Endodermal cell (in vitro differentiated cells): Measurements from ENCODE around the gene SIM1. TPM values are rescaled to one million over a fixed set of nuclear protein-coding genes. Genes with fewer than 3 reads are reported as not detected.

ENCODE experiments used
- DNase-seq: peaks from one replicate; pipeline ENCODE4 v3.0.0-alpha.2; 2017
- H3K27ac ChIP-seq: 2 replicates; pipeline ENCODE4 v1.5.1; 2013; ENCODE audit warnings: mild to moderate bottlenecking, low read depth, low read length, moderate library complexity
- H3K27me3 ChIP-seq: 2 replicates; pipeline ENCODE4 v1.6.1; 2013; ENCODE audit warnings: mild to moderate bottlenecking, low read length, moderate library complexity; ENCODE audit not compliant: insufficient read depth, control insufficient read depth, poor library complexity, severe bottlenecking
- H3K36me3 ChIP-seq: 2 replicates; pipeline ENCODE4 v1.7.0; 2013; ENCODE audit warnings: mild to moderate bottlenecking, low read length, moderate library complexity; ENCODE audit not compliant: control insufficient read depth, insufficient read depth
- H3K4me1 ChIP-seq: one replicate; pipeline ENCODE4 v1.7.0; 2013; ENCODE audit warnings: low read length; ENCODE audit not compliant: control insufficient read depth, insufficient read depth
- H3K4me3 ChIP-seq: 2 replicates; pipeline ENCODE4 v1.5.1; 2013; ENCODE audit warnings: mild to moderate bottlenecking, low read length, moderate library complexity
- H3K9ac ChIP-seq: 2 replicates; pipeline ENCODE4 v1.6.1; 2013; ENCODE audit warnings: mild to moderate bottlenecking, low read length, moderate library complexity; ENCODE audit not compliant: poor library complexity, severe bottlenecking; ENCODE audit errors: extremely low read depth
- H3K9me3 ChIP-seq: 2 replicates; pipeline ENCODE4 v1.6.1; 2013; ENCODE audit warnings: mild to moderate bottlenecking, low read length, moderate library complexity; ENCODE audit not compliant: control insufficient read depth
- H3K27ac Mint-ChIP-seq: 2 replicates; pipeline ENCODE4 v1.8.0; 2020; ENCODE audit warnings: mixed read lengths
- H3K27me3 Mint-ChIP-seq: 2 replicates; pipeline ENCODE4 v1.8.0; 2021; ENCODE audit warnings: mild to moderate bottlenecking, mixed read lengths; ENCODE audit not compliant: insufficient read depth
- H3K36me3 Mint-ChIP-seq: 2 replicates; pipeline ENCODE4 v1.8.0; 2020; ENCODE audit warnings: low read depth, mixed read lengths
- H3K4me1 Mint-ChIP-seq: 2 replicates; pipeline ENCODE4 v1.8.0; 2020; ENCODE audit warnings: mixed read lengths
- H3K4me3 Mint-ChIP-seq: 2 replicates; pipeline ENCODE4 v1.8.0; 2020; ENCODE audit warnings: mild to moderate bottlenecking, moderate library complexity, mixed read lengths
- H3K9me3 Mint-ChIP-seq: 2 replicates; pipeline ENCODE4 v1.8.0; 2020; ENCODE audit warnings: mild to moderate bottlenecking, mixed read lengths
- WGBS, 2 experiments: methylation state at CpG; one replicate each; pipeline versions ENCODE4 v1.1.5 to v1.1.7; 2013; ENCODE audit warnings: missing lambda C conversion rate in 2 of 2, mixed read lengths in 1 of 2; ENCODE audit not compliant: insufficient coverage in 1 of 2, insufficient read length in 1 of 2; 5-methylcytosine and 5-hydroxymethylcytosine counted together
- total RNA-seq, 2 donors: library from RNA; stranded (reverse); fragmentation: NEBNext Ultra II Directional in 1 of 2; extraction: Animal tissue kit (Norgen Biotek cat#: 25700) in 1 of 2; gene quantifications; 2 replicates in 1 of 2; 3 replicates in 1 of 2; pipeline ENCODE4 v1.2.1, GENCODE V29; 2021
- TF ChIP-seq, protein P1 (sequence below): fragments of 200-600 bp; sonication (generic); conservative IDR thresholded peaks from 2 replicates; pipeline ENCODE4 v1.5.0; 2021; ENCODE audit warnings: antibody characterized with exemption, mild to moderate bottlenecking

The SIM1 gene
- total RNA-seq, 2 donors from 2014 or later: 0.07 to 0.31 TPM

DNA sequence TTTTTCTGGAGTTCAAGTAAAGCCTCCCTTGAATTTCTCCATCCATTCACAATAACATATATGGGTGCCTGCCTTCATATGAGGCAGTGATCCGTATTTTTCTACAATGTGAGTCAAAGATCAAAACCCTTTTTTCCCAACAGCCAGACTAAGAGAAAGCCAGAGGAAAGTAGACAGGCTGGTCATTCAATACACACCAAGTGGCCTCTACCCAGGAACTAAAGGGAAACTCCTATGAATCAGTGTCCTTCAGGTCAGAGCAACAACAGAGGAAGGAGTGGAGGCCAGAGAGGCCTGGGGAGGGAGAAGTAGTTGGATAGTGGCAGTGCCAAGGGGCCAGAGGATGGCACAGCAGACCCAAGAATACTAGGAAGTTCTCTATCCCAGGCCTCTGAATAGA, 23.8 kb downstream of the SIM1 start:
- Histone ChIP-seq H3K27me3 (peaks cover 52% of the 10 kb centered on the region), H3K9ac (no peak overlapping the region), H3K27ac (no peak overlapping the region), H3K4me1 (no peaks in the 10 kb centered on the region), H3K36me3 (no peaks in the 10 kb centered on the region), H3K9me3 (no peaks in the 10 kb centered on the region), H3K4me3 (no peak overlapping the region)
- peaks cover 18% of the 10 kb centered on the region for H3K27me3 Mint-ChIP-seq
- H3K4me3 Mint-ChIP-seq: no peak overlapping the region
- no peak overlapping the region for H3K27ac Mint-ChIP-seq
- TF ChIP-seq, protein P1, sequence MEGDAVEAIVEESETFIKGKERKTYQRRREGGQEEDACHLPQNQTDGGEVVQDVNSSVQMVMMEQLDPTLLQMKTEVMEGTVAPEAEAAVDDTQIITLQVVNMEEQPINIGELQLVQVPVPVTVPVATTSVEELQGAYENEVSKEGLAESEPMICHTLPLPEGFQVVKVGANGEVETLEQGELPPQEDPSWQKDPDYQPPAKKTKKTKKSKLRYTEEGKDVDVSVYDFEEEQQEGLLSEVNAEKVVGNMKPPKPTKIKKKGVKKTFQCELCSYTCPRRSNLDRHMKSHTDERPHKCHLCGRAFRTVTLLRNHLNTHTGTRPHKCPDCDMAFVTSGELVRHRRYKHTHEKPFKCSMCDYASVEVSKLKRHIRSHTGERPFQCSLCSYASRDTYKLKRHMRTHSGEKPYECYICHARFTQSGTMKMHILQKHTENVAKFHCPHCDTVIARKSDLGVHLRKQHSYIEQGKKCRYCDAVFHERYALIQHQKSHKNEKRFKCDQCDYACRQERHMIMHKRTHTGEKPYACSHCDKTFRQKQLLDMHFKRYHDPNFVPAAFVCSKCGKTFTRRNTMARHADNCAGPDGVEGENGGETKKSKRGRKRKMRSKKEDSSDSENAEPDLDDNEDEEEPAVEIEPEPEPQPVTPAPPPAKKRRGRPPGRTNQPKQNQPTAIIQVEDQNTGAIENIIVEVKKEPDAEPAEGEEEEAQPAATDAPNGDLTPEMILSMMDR: no peak
- no peak for DNase-seq
- peaks cover under 1% of the 10 kb centered on the region for H3K4me1 Mint-ChIP-seq
- no peaks in the 10 kb centered on the region for H3K9me3 Mint-ChIP-seq
- H3K36me3 Mint-ChIP-seq: no peaks in the 10 kb centered on the region
- 96% methylated on average over 1 of the region's 1 CpG; no CpG with 5 or more reads in 1 of the 2 experiments for WGBS, 2 experiments

- no peak overlapping the region for H3K4me3 Mint-ChIP-seq
- Histone ChIP-seq H3K4me1 (peaks cover 6% of the 10 kb centered on the region), H3K27ac (no peak overlapping the region), H3K9me3 (no peaks in the 10 kb centered on the region), H3K4me3 (no peak overlapping the region), H3K9ac (no peak overlapping the region), H3K36me3 (no peaks in the 10 kb centered on the region), H3K27me3 (peaks cover 20% of the 10 kb centered on the region)
- WGBS, 2 experiments: 58 to 73% methylated on average over 2 to 3 of the region's 3 CpGs
- TF ChIP-seq, protein P1: no peak
- peaks cover 30% of the 10 kb centered on the region for H3K4me1 Mint-ChIP-seq
- no peaks in the 10 kb centered on the region for H3K36me3 Mint-ChIP-seq
- no peak for DNase-seq
- no peaks in the 10 kb centered on the region for H3K9me3 Mint-ChIP-seq
- no peak overlapping the region for H3K27ac Mint-ChIP-seq
- H3K27me3 Mint-ChIP-seq: peaks cover 7% of the 10 kb centered on the region
Measured at GRCh38 chr6:100435299-100435698, 29.4 kb downstream of the SIM1 start.

- WGBS, 2 experiments: 65 to 73% methylated on average over 3 to 4 of the region's 5 CpGs
- peaks cover 30% of the 10 kb centered on the region for H3K4me1 Mint-ChIP-seq
Measured at GRCh38 chr6:100433726-100434435, 30.8 kb downstream of the SIM1 start.

More at GRCh38 chr6:100433726-100434435, 30.8 kb downstream of the SIM1 start:
- Mint-ChIP-seq H3K4me3 (no peak overlapping the region), H3K27me3 (no peaks in the 10 kb centered on the region), H3K9me3 (no peaks in the 10 kb centered on the region), H3K36me3 (no peaks in the 10 kb centered on the region), H3K27ac (no peak overlapping the region)
- TF ChIP-seq, protein P1: no peak
- no peak for DNase-seq
- no peak overlapping the region for H3K9ac ChIP-seq
- H3K27ac ChIP-seq: no peak overlapping the region
- no peak overlapping the region for H3K4me3 ChIP-seq
- H3K9me3 ChIP-seq: no peaks in the 10 kb centered on the region
- H3K36me3 ChIP-seq: no peaks in the 10 kb centered on the region
- peaks cover 6% of the 10 kb centered on the region for H3K4me1 ChIP-seq
- peaks cover 11% of the 10 kb centered on the region for H3K27me3 ChIP-seq
